K562 (cell line): ENCODE measurements around the gene AHNAK. TPM values are rescaled to one million over a fixed set of nuclear protein-coding genes. Genes with fewer than 3 reads are reported as not detected.

ENCODE experiments used
- ARID2 ChIP-seq: fragments of 450-650 bp; IDR thresholded peaks from 2 replicates; pipeline ENCODE4 v1.6.1; 2017; ENCODE audit warnings: antibody characterized with exemption, mild to moderate bottlenecking
- CREB1 ChIP-seq, 2 experiments: sonication (generic) in 1 of 2; formaldehyde crosslinking in 1 of 2; IDR thresholded peaks; 2 replicates each; pipeline versions ENCODE4 v1.6.1 to v1.8.0; 2012 to 2022; ENCODE audit warnings: inconsistent platforms in 1 of 2, mild to moderate bottlenecking in 1 of 2, missing genetic modification reagents in 1 of 2, moderate library complexity in 1 of 2
- CSDE1 ChIP-seq, 2 experiments: fragments of 450-650 bp; IDR thresholded peaks; 2 replicates each; pipeline ENCODE4 v1.6.1; 2016; ENCODE audit warnings: mild to moderate bottlenecking in 1 of 2
- DIDO1 ChIP-seq: fragments of 450-650 bp; IDR thresholded peaks from 2 replicates; pipeline ENCODE4 v1.6.1; 2016; ENCODE audit warnings: low read depth, missing biosample characterization, missing genetic modification characterization
- GABPB2 ChIP-seq: fragments of 250-450 bp; sonication (Bioruptor Pico); conservative IDR thresholded peaks from 2 replicates; pipeline ENCODE4 v1.5.1; 2021; ENCODE audit warnings: mild to moderate bottlenecking
- HEY1 ChIP-seq: fragments of 250-450 bp; sonication (Bioruptor Pico); IDR thresholded peaks from 2 replicates; pipeline ENCODE4 v1.5.0; 2020; ENCODE audit warnings: mild to moderate bottlenecking, moderate library complexity, borderline replicate concordance
- KDM1A ChIP-seq, 2 experiments: fragments of 450-650 bp; IDR thresholded peaks; 2 replicates each; pipeline ENCODE4 v1.6.1; 2016; ENCODE audit warnings: mild to moderate bottlenecking in 2 of 2
- MAX ChIP-seq: sonication (generic); formaldehyde crosslinking; IDR thresholded peaks from 2 replicates; pipeline ENCODE4 v1.9.0; 2022; ENCODE audit warnings: mild to moderate bottlenecking, missing genetic modification reagents
- NFATC3 ChIP-seq: fragments of 450-650 bp; IDR thresholded peaks from 2 replicates; pipeline ENCODE4 v1.6.1; 2017; ENCODE audit warnings: mild to moderate bottlenecking
- NR2C2 ChIP-seq, 2 experiments: fragments of 200-800 bp in 1 of 2; sonication (Bioruptor generic) in 1 of 2; sonication (generic) in 1 of 2; formaldehyde crosslinking in 1 of 2; IDR thresholded peaks; 2 replicates each; pipeline versions ENCODE4 v1.6.1 to v1.8.0; 2016 to 2022; ENCODE audit warnings: mild to moderate bottlenecking in 1 of 2, missing compliant biosample characterization in 1 of 2, missing genetic modification characterization in 1 of 2, missing genetic modification reagents in 1 of 2
- NR4A1 ChIP-seq, 2 experiments: fragments of 250-450 bp in 1 of 2; fragments of 450-650 bp in 1 of 2; sonication (Bioruptor Pico) in 1 of 2; IDR thresholded peaks; 2 replicates each; pipeline versions ENCODE4 v1.4.0 to v1.6.1; 2016 to 2020; ENCODE audit warnings: mild to moderate bottlenecking in 2 of 2, missing compliant biosample characterization in 1 of 2, missing genetic modification characterization in 1 of 2, moderate library complexity in 1 of 2
- POLR3A ChIP-seq: IDR thresholded peaks from 2 replicates; pipeline ENCODE4 v1.6.1; 2011; ENCODE audit warnings: borderline replicate concordance, mild to moderate bottlenecking, moderate library complexity; ENCODE audit not compliant: insufficient read length, insufficient read depth; ENCODE audit errors: extremely low read depth
- PYGO2 ChIP-seq: fragments of 450-650 bp; IDR thresholded peaks from 2 replicates; pipeline ENCODE4 v1.6.1; 2016; ENCODE audit warnings: mild to moderate bottlenecking, missing genetic modification characterization, moderate library complexity, missing compliant biosample characterization
- RFX7 ChIP-seq: fragments of 250-450 bp; sonication (Bioruptor Pico); IDR thresholded peaks from 2 replicates; pipeline ENCODE4 v1.5.1; 2021; ENCODE audit warnings: mild to moderate bottlenecking
- ZNF639 ChIP-seq, 2 experiments: fragments of 200-800 bp in 1 of 2; sonication (Bioruptor generic) in 1 of 2; sonication (generic) in 1 of 2; formaldehyde crosslinking in 1 of 2; IDR thresholded peaks in 1 of 2; conservative IDR thresholded peaks in 1 of 2; 2 replicates each; pipeline versions ENCODE4 v1.5.0 to v1.6.1; 2016 to 2020; ENCODE audit warnings: missing compliant biosample characterization in 1 of 2, missing genetic modification characterization in 1 of 2, missing genetic modification reagents in 1 of 2
- polyA plus RNA-seq, 8 experiments: library from polyadenylated mRNA; depleted of rRNA in 4 of 8; stranded (reverse) in 5 of 8; unstranded in 3 of 8; fragments of >200 nt; fragmentation: Nextera tagmentation in 2 of 8; fragmentation: Illumina TruSeq in 1 of 8; extraction: Ambion mirVana in 2 of 8; extraction: Trizol in 1 of 8; gene quantifications; 2 replicates each; pipeline versions ENCODE4 v1.2.1 to v1.2.3, GENCODE V29; 2011 to 2014; ENCODE audit warnings: inconsistent platforms in 1 of 8, missing spikeins in 1 of 8
- total RNA-seq, 7 experiments: library from RNA; depleted of rRNA in 6 of 7; stranded (reverse); fragments of >200 nt in 6 of 7; fragmentation: Illumina TruSeq in 2 of 7; extraction: Trizol in 2 of 7; gene quantifications; 2 replicates each; pipeline versions ENCODE4 v1.2.1 to v1.2.3, GENCODE V29; 2011 to 2021; ENCODE audit warnings: low replicate concordance in 1 of 7
- TF ChIP-seq, protein P1 (sequence below), 2 experiments: fragments of 250-450 bp in 1 of 2; fragments of 450-650 bp in 1 of 2; sonication (Bioruptor Pico) in 1 of 2; IDR thresholded peaks; 2 replicates each; pipeline versions ENCODE4 v1.6.1 to v1.8.0; 2016 to 2021; ENCODE audit warnings: mild to moderate bottlenecking in 2 of 2, moderate library complexity in 2 of 2, missing compliant biosample characterization in 1 of 2, missing genetic modification characterization in 1 of 2
- TF ChIP-seq, protein P2 (sequence below): sonication (generic); formaldehyde crosslinking; IDR thresholded peaks from 2 replicates; pipeline ENCODE4 v1.8.0; 2023; ENCODE audit warnings: mild to moderate bottlenecking, missing genetic modification reagents
- TF ChIP-seq, protein P3 (sequence below): sonication (generic); formaldehyde crosslinking; IDR thresholded peaks from 2 replicates; pipeline ENCODE4 v1.8.0; 2022; ENCODE audit warnings: missing genetic modification reagents, mild to moderate bottlenecking, borderline replicate concordance

Gene AHNAK
- total and polyA plus RNA-seq, 9 of the 15 experiments (the other 6 are each of a cell fraction or from before 2014, with no cell fraction given) = 1.5 to 89.7 (median 45.0) TPM

- TF ChIP-seq NFATC3 (no peak), RFX7 (no peak), PYGO2 (tag) (no peak), KDM1A (IDR thresholded peaks at IDR 0.05) (peak; percentile 44 to 81), CSDE1 (IDR thresholded peaks at IDR 0.05) (no peak), GABPB2 (CRISPR knock-in tag) (no peak), CREB1 (IDR thresholded peaks at IDR 0.05) (no peak), CREB1 (CRISPR knock-in tag; IDR thresholded peaks at IDR 0.05) (peak; percentile 43; the same call in 1 of the 2 replicates), NR2C2 (CRISPR knock-in tag; IDR thresholded peaks at IDR 0.05) (no peak), NR2C2 (tag; IDR thresholded peaks at IDR 0.05) (peak; percentile 81), MAX (CRISPR knock-in tag) (peak; percentile 71; the same call in 1 of the 2 replicates), ARID2 (no peak), NR4A1 (CRISPR knock-in tag; IDR thresholded peaks at IDR 0.05) (no peak), NR4A1 (tag; IDR thresholded peaks at IDR 0.05) (no peak), HEY1 (CRISPR knock-in tag) (no peak), POLR3A (no peak), ZNF639 (CRISPR knock-in tag; conservative IDR thresholded peaks at IDR 0.05 in 1 of 2, IDR thresholded peaks at IDR 0.05 in 1 of 2) (no peak), DIDO1 (tag) (no peak)
- TF ChIP-seq, protein P1, sequence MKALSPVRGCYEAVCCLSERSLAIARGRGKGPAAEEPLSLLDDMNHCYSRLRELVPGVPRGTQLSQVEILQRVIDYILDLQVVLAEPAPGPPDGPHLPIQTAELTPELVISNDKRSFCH (CRISPR knock-in tag; IDR thresholded peaks at IDR 0.05) = no peak
- TF ChIP-seq, protein P1 (tag; IDR thresholded peaks at IDR 0.05) = no peak
- TF ChIP-seq, protein P2, sequence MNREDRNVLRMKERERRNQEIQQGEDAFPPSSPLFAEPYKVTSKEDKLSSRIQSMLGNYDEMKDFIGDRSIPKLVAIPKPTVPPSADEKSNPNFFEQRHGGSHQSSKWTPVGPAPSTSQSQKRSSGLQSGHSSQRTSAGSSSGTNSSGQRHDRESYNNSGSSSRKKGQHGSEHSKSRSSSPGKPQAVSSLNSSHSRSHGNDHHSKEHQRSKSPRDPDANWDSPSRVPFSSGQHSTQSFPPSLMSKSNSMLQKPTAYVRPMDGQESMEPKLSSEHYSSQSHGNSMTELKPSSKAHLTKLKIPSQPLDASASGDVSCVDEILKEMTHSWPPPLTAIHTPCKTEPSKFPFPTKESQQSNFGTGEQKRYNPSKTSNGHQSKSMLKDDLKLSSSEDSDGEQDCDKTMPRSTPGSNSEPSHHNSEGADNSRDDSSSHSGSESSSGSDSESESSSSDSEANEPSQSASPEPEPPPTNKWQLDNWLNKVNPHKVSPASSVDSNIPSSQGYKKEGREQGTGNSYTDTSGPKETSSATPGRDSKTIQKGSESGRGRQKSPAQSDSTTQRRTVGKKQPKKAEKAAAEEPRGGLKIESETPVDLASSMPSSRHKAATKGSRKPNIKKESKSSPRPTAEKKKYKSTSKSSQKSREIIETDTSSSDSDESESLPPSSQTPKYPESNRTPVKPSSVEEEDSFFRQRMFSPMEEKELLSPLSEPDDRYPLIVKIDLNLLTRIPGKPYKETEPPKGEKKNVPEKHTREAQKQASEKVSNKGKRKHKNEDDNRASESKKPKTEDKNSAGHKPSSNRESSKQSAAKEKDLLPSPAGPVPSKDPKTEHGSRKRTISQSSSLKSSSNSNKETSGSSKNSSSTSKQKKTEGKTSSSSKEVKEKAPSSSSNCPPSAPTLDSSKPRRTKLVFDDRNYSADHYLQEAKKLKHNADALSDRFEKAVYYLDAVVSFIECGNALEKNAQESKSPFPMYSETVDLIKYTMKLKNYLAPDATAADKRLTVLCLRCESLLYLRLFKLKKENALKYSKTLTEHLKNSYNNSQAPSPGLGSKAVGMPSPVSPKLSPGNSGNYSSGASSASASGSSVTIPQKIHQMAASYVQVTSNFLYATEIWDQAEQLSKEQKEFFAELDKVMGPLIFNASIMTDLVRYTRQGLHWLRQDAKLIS = no peak
- TF ChIP-seq, protein P3, sequence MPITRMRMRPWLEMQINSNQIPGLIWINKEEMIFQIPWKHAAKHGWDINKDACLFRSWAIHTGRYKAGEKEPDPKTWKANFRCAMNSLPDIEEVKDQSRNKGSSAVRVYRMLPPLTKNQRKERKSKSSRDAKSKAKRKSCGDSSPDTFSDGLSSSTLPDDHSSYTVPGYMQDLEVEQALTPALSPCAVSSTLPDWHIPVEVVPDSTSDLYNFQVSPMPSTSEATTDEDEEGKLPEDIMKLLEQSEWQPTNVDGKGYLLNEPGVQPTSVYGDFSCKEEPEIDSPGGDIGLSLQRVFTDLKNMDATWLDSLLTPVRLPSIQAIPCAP (CRISPR knock-in tag) = no peak
These were observed 74.3 kb downstream of the AHNAK start (continued) for GRCh38 chr11:62472063-62472884.
